GM23338 (cell line): ENCODE measurements around the gene NR5A2. TPM values are rescaled to one million over a fixed set of nuclear protein-coding genes. Genes with fewer than 3 reads are reported as not detected.

Experiments used
- ATAC-seq: fragments of 200-7000 bp; cut with Tn5 transposase; 3 replicates; pipeline ENCODE4 v1.9.1; 2020
- DNase-seq: peaks from one replicate; pipeline ENCODE4 v3.0.0-alpha.2; 2015; ENCODE audit warnings: low spot score
- H2AFZ ChIP-seq: fragments of 200-600 bp; sonication (generic); 2 replicates; pipeline ENCODE4 v1.8.0; 2016; ENCODE audit warnings: antibody characterized with exemption, mild to moderate bottlenecking, moderate library complexity
- H3F3A ChIP-seq: fragments of 200-600 bp; sonication (generic); replicated peaks from 2 replicates; pipeline ENCODE4 v1.8.0; 2017; ENCODE audit warnings: antibody characterized with exemption, mixed run types, low read depth
- H3K27ac ChIP-seq: fragments of 200-600 bp; sonication (generic); 2 replicates; pipeline ENCODE4 v1.6.1; 2016; ENCODE audit warnings: low read depth
- H3K27me3 ChIP-seq: fragments of 200-600 bp; sonication (generic); 2 replicates; pipeline ENCODE4 v1.8.0; 2016; ENCODE audit warnings: mild to moderate bottlenecking, mixed run types, moderate library complexity; ENCODE audit not compliant: insufficient read depth
- H3K36me3 ChIP-seq: fragments of 200-600 bp; sonication (generic); 2 replicates; pipeline ENCODE4 v1.8.0; 2016; ENCODE audit warnings: mild to moderate bottlenecking; ENCODE audit not compliant: insufficient read depth
- H3K4me1 ChIP-seq: fragments of 200-600 bp; sonication (generic); 2 replicates; pipeline ENCODE4 v1.8.0; 2016; ENCODE audit warnings: mild to moderate bottlenecking, moderate library complexity; ENCODE audit not compliant: insufficient read depth
- H3K4me2 ChIP-seq: fragments of 200-600 bp; sonication (generic); 2 replicates; pipeline ENCODE4 v1.7.1; 2017; ENCODE audit warnings: mixed run types
- H3K4me3 ChIP-seq: fragments of 200-600 bp; sonication (generic); 2 replicates; pipeline ENCODE4 v1.6.1; 2016; ENCODE audit warnings: mixed run types
- H3K79me2 ChIP-seq: fragments of 200-600 bp; sonication (generic); replicated peaks from 2 replicates; pipeline ENCODE4 v1.8.0; 2017; ENCODE audit warnings: mild to moderate bottlenecking; ENCODE audit not compliant: insufficient read depth
- H3K9me2 ChIP-seq: fragments of 200-600 bp; sonication (generic); 2 replicates; pipeline ENCODE4 v1.8.0; 2017; ENCODE audit not compliant: insufficient read depth
- H4K20me1 ChIP-seq: fragments of 200-600 bp; sonication (generic); replicated peaks from 2 replicates; pipeline ENCODE4 v1.8.0; 2017; ENCODE audit warnings: mild to moderate bottlenecking; ENCODE audit not compliant: insufficient read depth
- H3K27ac Mint-ChIP-seq: 2 replicates; pipeline ENCODE4 v1.8.0; 2020; ENCODE audit warnings: inconsistent platforms, mild to moderate bottlenecking, moderate library complexity, mixed read lengths
- H3K27me3 Mint-ChIP-seq: 3 replicates; pipeline ENCODE4 v1.8.0; 2022; ENCODE audit warnings: low read depth, mild to moderate bottlenecking, moderate library complexity, mixed read lengths, inconsistent platforms; ENCODE audit not compliant: insufficient read depth, poor library complexity
- H3K36me3 Mint-ChIP-seq: 3 replicates; pipeline ENCODE4 v1.8.0; 2021; ENCODE audit warnings: low read depth, mild to moderate bottlenecking, inconsistent platforms, moderate library complexity, mixed read lengths
- H3K4me1 Mint-ChIP-seq: 3 replicates; pipeline ENCODE4 v1.8.0; 2020; ENCODE audit warnings: mild to moderate bottlenecking, inconsistent platforms, mixed read lengths
- H3K4me3 Mint-ChIP-seq: 3 replicates; pipeline ENCODE4 v1.8.0; 2021; ENCODE audit warnings: moderate library complexity, mild to moderate bottlenecking, inconsistent platforms, mixed read lengths
- H3K9me3 Mint-ChIP-seq: 3 replicates; pipeline ENCODE4 v1.8.0; 2020; ENCODE audit warnings: moderate library complexity, mild to moderate bottlenecking, inconsistent platforms, mixed read lengths
- CREB1 ChIP-seq: fragments of 250-450 bp; sonication (Bioruptor Pico); IDR thresholded peaks from 2 replicates; pipeline ENCODE4 v1.5.0; 2020; ENCODE audit warnings: low read depth, mild to moderate bottlenecking, moderate library complexity
- EZH2 ChIP-seq: fragments of 200-600 bp; sonication (generic); IDR thresholded peaks from one replicate; pipeline ENCODE4 v1.8.0; 2017; ENCODE audit warnings: antibody characterized with exemption, mild to moderate bottlenecking, low read depth; ENCODE audit not compliant: unreplicated experiment
- polyA plus RNA-seq: library from polyadenylated mRNA; unstranded; fragments of >200 nt; fragmentation: Nextera tagmentation; extraction: Ambion mirVana; gene quantifications from 2 replicates; pipeline ENCODE4 v1.2.1, GENCODE V29; 2016
- total RNA-seq: library from RNA; depleted of rRNA; stranded (reverse); fragments of >200 nt; shearing (Covaris generic); gene quantifications from 2 replicates; pipeline ENCODE4 v1.2.3, GENCODE V29; 2014
- TF ChIP-seq, protein P1 (sequence below), 2 experiments: fragments of 200-600 bp in 1 of 2; sonication (generic) in 1 of 2; conservative IDR thresholded peaks; 2 replicates each; pipeline versions ENCODE4 v1.5.1 to v1.6.1; 2016 to 2017; ENCODE audit warnings: antibody characterized with exemption in 2 of 2, low read depth in 2 of 2, mild to moderate bottlenecking in 2 of 2, moderate library complexity in 1 of 2
- TF ChIP-seq, protein P2 (sequence below): IDR thresholded peaks from 2 replicates; pipeline ENCODE4 v1.6.1; 2016; ENCODE audit warnings: antibody characterized with exemption

The NR5A2 gene
- total and polyA plus RNA-seq, 2 experiments from 2014 or later, result 4.4 to 13.1 TPM

DNA sequence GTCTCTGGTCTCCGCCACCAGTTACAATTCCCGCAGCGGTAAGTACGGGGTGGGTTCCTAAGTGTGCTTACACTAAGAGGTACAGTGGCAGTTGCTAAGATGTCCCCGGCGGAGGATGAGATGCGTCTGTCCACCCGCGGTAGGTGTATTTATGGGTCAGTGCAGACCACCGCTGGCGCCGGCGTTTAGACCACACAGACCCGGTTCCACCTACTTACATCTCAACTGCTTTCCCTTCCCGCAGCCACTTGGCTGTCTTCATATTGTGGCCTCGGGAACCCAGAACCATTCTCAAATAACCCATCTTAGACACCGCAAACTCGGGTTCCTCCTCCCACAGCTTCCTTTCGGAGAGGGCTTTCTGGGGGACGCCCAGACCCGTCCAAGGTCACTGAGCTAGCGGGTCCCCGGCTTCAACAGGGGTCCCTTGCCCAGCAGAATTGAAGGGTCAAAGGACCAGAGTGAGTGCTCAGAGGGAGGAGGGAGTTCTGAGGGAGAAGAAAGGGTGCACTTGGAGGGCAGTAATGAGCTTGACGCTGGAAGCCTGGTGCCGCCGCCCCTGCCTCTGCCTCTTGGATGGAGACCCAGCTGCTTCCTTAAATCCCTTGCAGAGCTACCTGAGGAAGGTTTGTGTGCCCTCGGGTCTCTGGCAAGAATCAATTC, 8.6 kb downstream of the NR5A2 start:
- DNase-seq (peak; percentile 77), ATAC-seq (peak; percentile 2)
- peaks cover 85% of the 10 kb centered on the region for H3K27me3 ChIP-seq
- H3K4me1 ChIP-seq, result peaks cover 48% of the 10 kb centered on the region
- peak overlapping the region; percentile 93 for H3K4me3 ChIP-seq
- H3K27ac Mint-ChIP-seq, result no peak overlapping the region
- peak; percentile 79 for TF ChIP-seq EZH2
- 0 out of 2 replicates have a peak, but pooled peaks have one; percentile 3 for TF ChIP-seq CREB1 (CRISPR knock-in tag)
- TF ChIP-seq, protein P1, sequence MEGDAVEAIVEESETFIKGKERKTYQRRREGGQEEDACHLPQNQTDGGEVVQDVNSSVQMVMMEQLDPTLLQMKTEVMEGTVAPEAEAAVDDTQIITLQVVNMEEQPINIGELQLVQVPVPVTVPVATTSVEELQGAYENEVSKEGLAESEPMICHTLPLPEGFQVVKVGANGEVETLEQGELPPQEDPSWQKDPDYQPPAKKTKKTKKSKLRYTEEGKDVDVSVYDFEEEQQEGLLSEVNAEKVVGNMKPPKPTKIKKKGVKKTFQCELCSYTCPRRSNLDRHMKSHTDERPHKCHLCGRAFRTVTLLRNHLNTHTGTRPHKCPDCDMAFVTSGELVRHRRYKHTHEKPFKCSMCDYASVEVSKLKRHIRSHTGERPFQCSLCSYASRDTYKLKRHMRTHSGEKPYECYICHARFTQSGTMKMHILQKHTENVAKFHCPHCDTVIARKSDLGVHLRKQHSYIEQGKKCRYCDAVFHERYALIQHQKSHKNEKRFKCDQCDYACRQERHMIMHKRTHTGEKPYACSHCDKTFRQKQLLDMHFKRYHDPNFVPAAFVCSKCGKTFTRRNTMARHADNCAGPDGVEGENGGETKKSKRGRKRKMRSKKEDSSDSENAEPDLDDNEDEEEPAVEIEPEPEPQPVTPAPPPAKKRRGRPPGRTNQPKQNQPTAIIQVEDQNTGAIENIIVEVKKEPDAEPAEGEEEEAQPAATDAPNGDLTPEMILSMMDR (conservative IDR thresholded peaks at IDR 0.05; ENCODE audit: low read depth in 2 of 2), result no peak
- H4K20me1 ChIP-seq, result no peaks in the 10 kb centered on the region
- H3K36me3 Mint-ChIP-seq, result no peaks in the 10 kb centered on the region; the same call in 2 of the 3 replicates
- H3K79me2 ChIP-seq, result peaks cover 11% of the 10 kb centered on the region; the same call in 1 of the 2 replicates
- H3K27me3 Mint-ChIP-seq, result peaks cover 22% of the 10 kb centered on the region
- no peaks in the 10 kb centered on the region for H3K36me3 ChIP-seq
- H3K9me3 Mint-ChIP-seq, result no peaks in the 10 kb centered on the region; the same call in 2 of the 3 replicates
- H3K4me2 ChIP-seq, result peak overlapping the region; percentile 90
- H3F3A ChIP-seq, result peaks cover 23% of the 10 kb centered on the region
- H3K27ac ChIP-seq, result no peak overlapping the region
- H3K9me2 ChIP-seq, result no peaks in the 10 kb centered on the region
- peak overlapping the region; percentile 44 for H2AFZ ChIP-seq
- H3K4me1 Mint-ChIP-seq, result peaks cover 30% of the 10 kb centered on the region
- H3K4me3 Mint-ChIP-seq, result no peak overlapping the region

DNA sequence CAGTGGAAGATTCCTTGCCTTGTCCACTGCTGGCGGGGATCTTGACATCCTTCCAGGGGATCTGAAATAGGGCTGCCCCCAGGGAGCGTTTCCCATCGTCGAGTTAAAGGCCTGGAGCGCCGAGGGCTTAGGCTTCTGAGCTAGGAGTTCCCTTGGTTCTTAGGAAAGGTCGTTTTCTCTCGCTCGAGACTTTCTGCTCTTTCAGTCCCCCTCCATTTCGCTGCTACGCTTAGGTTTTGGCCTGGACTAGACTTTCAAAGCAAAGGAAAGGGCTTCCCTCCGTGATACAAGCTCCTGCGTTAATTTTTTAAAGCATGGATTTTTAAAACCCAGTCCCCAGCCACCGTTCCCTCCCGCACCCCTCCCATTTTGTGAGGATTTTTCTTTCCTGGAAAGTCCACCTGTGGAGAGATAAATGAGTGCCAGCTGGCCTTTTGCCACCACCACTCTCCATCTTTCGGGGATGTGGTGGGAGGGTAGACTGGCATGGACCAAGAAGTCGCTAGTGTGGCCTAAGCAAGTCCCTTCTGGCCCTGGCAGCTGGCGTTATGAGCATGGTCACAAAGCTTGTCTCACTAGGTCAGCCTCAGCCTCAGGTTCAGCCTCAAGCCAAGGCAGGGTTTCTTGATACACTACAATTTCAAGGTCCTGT, 9.2 kb downstream of the NR5A2 start:
- Histone ChIP-seq H4K20me1 (no peaks in the 10 kb centered on the region), H3K4me3 (peak overlapping the region; percentile 93), H3K27me3 (peaks cover 85% of the 10 kb centered on the region), H3K36me3 (no peaks in the 10 kb centered on the region), H3K4me1 (peaks cover 48% of the 10 kb centered on the region), H3K9me2 (no peaks in the 10 kb centered on the region), H3F3A (peaks cover 26% of the 10 kb centered on the region), H3K27ac (no peak overlapping the region), H3K4me2 (peak overlapping the region; percentile 90), H2AFZ (peak overlapping the region; percentile 44), H3K79me2 (peaks cover 13% of the 10 kb centered on the region; the same call in 1 of the 2 replicates)
- Mint-ChIP-seq H3K36me3 (no peaks in the 10 kb centered on the region; the same call in 2 of the 3 replicates), H3K4me1 (peaks cover 30% of the 10 kb centered on the region), H3K27ac (no peak overlapping the region), H3K27me3 (peaks cover 26% of the 10 kb centered on the region), H3K4me3 (no peak overlapping the region), H3K9me3 (no peaks in the 10 kb centered on the region; the same call in 2 of the 3 replicates)
- ATAC-seq (no peak), DNase-seq (peak; percentile 64)
- TF ChIP-seq, protein P2, sequence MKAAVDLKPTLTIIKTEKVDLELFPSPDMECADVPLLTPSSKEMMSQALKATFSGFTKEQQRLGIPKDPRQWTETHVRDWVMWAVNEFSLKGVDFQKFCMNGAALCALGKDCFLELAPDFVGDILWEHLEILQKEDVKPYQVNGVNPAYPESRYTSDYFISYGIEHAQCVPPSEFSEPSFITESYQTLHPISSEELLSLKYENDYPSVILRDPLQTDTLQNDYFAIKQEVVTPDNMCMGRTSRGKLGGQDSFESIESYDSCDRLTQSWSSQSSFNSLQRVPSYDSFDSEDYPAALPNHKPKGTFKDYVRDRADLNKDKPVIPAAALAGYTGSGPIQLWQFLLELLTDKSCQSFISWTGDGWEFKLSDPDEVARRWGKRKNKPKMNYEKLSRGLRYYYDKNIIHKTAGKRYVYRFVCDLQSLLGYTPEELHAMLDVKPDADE, result peak; percentile 50; the same call in 1 of the 2 replicates
- TF ChIP-seq CREB1 (CRISPR knock-in tag), result no peak
